Hematopoietic multipotent progenitor cell treated with erythropoietin and hydrocortisone succinate and interleukin-3 and kit ligand, for 17 days (in vitro differentiated cells): ENCODE results near the gene KLHL24.
"Not testable (repeated sequence)": the region's sequence is repeated elsewhere in the genome, so short reads cannot be mapped to it uniquely, and the experiment has no call there.

Source experiments
- DNase-seq: peaks from one replicate; pipeline ENCODE4 v3.0.0-alpha.2; 2015; ENCODE audit warnings: low spot score

The KLHL24 gene

DNA sequence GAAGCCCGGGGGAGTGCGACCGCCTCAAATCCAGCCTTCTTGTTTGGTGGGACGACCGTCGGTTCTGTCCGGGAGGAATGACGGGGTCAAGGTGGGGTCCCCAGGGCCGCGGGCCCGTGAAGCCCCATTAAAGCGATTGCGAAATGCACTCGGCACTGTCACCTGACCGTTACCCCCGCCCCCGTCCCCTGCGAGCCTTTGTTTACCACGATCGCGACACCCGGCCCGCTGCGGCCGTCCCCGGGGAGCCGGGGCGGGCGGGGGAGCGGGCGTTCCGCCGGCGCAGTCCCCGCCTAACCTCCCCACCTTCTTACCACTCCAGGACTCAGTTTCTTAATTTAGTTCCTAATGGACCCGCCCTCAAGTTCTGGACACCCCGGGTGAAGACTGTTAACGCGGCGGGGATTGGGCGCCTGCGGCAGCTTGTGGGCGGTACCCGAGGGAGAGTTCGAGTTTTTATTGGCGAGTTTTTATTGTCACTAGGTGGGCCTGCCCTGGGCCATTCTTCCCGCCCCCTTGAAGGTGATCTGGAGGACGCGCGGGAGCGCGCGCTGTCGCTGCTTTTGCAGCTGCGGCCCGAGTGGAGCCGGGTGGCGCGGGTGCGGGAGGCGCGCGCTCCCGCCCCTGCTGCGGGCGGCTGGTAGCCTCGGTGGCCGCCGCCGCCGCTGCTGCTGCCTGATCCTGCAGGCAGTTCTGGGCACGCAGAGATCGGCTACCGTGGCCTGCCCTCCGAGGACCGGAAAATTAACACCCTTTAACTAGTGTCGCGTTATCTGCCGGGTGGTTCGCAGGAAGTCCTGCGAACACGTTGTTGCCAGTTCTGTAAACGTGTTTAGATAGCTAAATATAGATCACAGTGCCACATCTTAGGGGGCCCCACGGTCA lies 1.0 kb downstream of the KLHL24 start:
- DNase-seq = peak; percentile 91

DNA sequence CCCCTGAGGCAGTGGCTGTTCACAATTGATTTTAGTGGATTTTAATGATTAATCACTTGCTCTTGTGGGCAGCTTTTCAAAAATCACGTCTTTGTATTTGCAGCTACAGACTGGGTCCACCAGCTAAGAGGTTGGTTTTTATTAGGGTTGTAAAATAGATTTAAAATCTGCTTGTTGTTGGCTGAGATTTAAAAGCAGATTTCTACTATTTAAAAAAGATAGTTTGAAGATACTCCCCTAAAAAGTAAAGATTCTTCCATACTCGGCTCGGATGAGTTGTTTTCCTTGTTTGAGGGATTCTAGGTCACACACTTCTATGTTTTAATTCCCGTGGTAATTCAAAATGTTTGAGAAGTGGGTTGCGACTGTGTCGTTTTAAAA lies 1.7 kb downstream of the KLHL24 start:
- DNase-seq = no peak

DNA sequence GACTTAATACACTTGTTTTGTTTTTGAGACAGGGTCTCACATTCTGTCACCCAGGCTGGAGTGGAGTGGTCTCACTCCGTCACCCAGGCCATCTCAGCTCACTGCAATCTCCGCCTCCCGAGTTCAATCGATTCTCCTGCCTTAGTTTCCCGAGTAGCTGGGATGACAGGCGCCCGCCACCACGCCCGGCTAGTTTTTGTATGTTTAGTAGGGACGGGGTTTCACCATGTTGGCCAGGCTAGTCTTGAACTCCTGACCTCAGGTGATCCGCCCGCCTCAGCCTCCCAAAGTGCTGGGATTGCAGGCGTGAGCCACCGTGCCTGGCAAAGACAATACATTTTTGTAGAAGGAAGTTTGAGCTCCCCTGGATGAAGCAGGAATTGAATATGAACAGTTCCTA lies 2.2 kb downstream of the KLHL24 start:
- DNase-seq = not testable (repeated sequence)

DNA sequence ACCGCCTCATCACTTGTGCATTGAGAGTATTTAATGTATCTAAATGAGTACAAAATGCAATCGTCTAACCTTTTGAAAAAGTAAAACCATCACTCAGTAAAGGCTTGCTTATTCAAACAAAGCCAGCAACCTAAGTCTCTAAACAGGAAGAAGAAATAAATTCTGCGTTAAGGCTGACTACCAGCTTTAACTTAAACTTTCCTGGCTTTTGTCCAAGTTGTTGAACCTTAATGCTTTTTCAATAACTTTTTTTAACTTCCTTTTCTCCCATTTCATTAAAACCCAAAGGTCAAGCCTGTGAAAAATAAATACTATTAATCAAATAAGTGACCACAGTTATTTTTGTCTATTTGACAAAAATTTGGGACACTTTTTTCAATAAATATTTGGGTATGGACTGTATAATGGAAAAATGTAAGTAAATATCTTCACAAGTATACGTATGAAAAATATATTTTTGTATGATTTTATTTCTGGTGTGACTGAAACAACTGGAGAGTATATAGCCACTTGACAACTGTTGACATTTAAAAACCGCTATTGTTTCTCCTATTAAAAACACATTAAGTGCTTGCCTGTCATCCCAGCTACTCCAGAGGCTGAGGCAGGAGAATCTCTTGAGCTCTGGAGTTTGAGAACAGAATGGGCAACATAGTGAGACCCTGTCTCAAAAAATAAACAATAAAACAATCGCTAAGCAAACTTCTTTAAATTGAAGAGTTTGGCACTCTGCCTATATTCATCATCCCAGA lies 2.9 kb downstream of the KLHL24 start:
- no peak for DNase-seq

DNA sequence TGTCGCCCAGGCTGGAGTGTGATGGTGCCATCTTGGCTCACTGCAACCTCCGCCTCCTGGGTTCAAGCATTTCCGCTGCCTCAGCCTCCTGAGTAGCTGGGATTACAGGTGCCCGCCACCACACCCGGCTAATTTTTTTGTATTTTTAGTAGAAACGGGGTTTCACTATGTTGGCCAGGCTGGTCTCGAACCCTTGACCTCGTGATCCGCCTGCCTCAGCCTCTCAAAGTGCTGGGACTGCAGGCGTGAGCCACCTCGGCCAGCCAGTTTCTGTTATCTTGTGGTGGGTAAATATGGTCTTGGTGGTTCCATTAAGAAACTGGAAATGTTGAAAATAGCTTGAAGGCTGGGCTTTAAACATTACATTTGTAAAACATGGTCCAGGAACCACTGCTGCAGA lies 5.2 kb downstream of the KLHL24 start:
- DNase-seq = not testable (repeated sequence)

DNA sequence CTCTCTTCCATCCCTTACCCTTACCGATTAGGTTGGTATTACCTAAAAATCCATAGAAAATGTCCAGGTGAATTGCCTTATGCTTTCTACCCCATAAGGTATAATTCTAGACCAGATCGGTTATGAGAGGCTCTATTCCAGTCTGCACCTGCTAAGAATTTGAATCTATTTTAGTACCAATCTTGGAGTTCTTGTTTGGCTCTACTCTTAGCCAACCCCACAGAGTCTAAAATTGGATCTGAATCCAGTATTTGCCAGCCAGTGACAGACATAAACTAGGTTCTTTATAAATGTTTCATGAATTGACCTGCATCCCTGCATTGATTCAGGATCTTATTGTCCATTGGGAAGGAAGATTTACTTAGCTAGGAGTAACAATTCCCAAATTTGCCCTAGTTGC lies 6.5 kb downstream of the KLHL24 start:
- no peak for DNase-seq

DNA sequence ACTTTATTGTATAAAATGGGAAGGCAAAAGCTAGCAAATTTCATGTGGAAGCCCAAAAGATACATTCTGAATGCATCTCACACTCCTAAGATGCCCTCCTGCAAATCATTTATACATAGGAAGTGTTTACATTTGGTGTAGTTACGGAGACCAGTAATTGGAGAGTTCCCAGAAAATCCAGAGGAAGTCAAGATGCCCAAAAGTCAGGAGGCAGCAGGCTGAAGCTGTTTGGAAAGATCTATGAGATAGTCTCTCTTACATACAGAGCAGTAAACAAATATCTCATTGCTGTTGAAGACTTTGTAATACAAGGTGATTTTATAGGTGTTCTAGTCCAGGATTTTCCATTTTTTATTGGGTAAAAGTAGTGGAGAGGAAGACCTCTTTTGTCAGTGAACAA lies 8.8 kb downstream of the KLHL24 start:
- DNase-seq = no peak

DNA sequence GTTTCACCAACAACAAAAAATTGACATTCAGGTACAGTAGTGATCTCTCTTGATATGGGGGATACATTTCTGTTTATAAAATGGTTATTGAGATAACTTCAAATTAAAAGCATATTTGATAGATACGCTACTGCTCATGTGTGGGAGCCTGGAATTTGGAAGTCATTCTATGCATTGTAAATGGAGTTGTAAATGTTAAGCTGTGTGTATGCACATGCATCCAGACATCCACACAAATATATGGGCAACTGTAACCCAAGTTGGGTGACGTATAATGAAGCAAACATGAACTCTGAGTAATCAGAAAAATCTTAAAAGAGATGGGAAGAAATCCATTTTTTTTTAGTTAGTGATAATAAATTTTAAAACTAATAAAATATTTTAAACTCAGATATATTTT lies 9.8 kb downstream of the KLHL24 start:
- DNase-seq = no peak

DNA sequence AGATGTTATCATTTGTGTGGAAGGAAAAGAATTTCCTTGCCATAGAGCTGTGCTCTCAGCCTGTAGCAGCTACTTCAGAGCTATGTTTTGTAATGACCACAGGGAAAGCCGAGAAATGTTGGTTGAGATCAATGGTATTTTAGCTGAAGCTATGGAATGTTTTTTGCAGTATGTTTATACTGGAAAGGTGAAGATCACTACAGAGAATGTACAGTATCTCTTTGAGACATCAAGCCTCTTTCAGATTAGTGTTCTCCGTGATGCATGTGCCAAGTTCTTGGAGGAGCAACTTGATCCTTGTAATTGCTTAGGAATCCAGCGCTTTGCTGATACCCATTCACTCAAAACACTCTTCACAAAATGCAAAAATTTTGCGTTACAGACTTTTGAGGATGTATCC lies 15.1 kb downstream of the KLHL24 start:
- DNase-seq = no peak

DNA sequence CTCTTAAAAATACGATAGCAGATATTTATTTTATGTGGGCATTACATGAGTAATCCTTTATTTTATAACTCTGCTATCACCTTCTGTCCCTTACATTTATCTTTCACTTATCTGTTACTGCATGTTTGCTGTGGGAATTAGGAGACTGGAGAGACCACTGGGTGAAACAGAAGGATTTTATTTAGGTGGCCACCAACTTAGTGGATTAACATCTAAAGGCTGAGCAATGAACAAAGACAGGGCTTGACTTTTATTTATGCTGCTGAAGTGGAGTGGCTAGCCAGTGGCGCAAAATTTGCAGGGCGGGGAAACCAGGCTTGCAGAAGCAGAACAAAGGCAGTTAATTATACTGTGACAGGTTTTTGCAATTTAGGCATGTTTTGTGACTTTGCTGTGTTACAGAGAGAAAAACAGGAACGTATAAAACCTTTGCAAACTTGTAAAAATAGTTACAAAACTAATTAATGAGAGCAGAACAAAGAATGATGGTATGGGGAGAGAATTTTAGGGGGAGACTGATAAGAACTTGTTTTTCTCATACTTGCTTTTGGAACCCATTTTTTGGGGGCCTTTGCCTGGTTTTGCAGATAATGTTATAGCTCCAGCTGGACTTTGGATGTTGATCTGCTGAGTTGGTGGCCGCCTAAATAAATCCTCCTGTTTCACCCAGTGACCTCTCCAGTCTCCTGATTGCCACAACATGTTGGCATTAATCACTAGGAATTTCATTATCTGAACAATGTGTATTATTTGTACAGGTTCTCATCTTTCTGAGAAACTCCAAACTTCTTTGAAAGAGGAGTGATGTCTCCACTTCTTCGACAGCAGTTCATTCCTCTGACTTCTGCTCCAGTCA lies 18.0 kb downstream of the KLHL24 start:
- peak; percentile 51 for DNase-seq

DNA sequence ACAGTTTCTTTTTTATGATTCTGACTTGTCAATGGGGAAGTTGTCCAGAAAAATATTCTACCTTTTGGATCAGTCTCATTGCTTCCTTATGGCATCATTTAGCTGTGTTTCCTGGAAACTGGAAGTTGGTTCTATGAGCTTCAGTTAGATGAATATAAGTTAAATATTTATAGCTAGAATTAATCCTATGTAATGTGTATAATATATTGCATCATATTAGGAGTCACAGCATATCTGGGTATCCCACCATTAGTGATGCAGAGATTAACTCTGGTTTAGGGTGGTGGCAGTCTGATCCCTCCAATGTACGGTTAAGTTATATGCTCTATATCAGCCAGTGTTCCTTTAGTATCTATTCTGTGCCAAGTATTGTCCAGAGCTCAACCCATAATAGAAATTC lies 19.3 kb downstream of the KLHL24 start:
- DNase-seq = no peak

DNA sequence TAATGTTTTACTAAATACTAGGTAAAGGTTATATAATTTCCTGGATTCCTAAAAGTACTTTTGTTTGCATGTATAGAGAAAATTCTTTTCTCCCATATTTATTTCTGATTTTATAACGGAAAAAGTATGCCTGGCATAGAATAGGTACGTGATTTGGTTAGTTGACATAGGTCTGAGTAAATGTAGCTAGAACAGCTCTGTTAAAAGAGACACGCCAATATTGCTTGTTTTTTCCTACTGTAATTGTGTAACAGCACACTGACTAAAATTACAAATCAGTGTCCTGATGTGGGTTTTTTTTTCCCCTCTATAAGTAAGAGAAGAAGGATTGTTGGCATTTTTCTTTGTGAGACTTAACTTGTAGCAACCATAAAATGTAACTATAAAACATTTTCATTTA lies 26.7 kb downstream of the KLHL24 start:
- no peak for DNase-seq

DNA sequence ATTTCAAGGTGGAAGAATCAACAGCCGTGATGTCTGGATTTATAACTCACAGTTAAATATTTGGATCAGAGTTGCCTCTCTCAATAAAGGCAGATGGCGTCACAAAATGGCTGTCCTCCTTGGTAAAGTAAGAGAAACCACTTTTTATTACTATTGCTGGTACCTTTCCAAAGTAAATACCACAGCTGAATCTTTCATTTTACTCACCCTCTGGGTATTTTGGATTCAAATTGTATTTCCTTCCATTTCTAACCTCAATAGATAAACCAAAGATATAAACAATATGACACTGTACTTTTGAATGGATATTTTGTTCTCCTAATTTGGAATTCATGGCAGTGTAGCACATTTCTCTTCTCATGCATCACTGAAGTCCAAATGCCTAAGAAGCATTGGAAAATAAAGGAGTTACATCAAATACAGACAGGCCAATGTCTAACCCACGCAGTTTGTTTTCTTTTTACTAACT lies 29.5 kb downstream of the KLHL24 start:
- DNase-seq = no peak

DNA sequence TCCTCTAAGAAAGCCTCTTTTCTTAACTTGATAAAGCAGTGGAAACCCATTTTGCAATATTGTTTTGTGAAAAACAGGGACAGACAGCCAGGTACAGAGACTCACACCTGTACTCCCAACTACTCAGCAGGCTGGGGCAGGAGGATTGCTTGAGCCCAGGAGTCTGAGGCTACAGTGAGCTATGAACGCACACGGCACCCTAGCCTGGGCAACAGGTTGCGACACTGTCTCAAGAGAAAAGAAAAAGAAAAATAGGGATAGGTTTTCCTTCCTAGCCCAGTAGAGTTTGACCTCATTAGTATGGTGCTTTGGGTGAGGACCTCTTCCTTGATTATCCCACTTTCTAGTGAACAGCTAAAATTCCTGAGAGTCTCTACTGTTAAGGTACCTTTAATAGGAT lies 44.6 kb downstream of the KLHL24 start:
- DNase-seq = no peak

DNA sequence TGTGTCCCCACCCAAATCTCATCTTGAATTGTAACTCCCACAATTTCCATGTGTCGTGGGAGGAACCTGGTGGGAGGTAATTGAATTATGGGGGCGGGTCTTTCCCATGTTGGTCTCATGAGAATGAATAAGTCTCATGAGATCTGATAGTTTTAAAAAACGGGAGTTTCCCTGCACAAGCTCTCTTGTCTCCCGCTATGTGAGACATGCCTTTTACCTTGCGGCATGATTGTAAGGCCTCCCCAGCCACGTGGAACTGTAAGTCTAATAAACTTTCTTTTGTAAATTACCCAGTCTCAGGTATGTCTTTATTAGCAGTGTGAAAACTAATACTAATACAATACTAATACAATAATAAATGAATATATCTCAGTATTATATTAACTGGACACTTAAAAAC lies 52.3 kb downstream of the KLHL24 start:
- DNase-seq = peak; percentile 3

DNA sequence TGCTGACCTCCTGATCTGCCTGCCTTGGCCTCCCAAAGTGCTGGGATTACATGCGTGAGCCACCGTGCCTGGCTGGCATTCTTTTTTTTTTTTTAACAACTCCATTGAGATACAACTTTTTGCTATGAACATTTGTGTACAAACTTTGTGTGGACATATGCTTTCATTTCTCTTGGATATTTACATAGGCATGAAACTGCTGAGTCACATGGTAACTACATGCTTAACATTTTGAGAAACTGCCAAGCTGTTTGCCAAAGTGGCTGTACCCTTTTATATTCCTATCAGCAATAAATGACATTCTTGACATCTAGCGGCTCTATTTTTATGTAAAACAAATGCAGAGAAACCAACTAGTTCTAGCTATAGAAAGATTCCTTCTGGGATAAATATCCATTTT lies 53.5 kb downstream of the KLHL24 start:
- DNase-seq = peak; percentile 57

DNA sequence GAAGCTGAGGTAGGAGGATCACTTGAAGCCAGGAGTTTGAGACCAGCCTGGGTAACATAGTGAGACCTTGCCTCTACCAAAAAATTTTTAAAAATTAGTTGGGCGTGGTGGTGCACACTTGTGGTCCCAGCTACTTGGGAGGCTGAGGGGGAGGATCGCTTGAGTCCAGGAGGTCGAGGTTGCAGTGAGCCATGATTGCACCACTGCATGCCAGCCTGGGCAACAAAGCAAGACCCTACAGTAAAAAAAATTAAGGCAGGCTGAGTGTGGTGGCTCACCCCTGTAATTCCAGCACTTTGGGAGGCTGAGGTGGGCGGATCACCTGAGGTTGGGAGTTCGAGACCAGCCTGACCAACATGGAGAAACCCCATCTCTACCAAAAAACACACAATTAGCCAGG lies 54.2 kb downstream of the KLHL24 start:
- not testable (repeated sequence) for DNase-seq

DNA sequence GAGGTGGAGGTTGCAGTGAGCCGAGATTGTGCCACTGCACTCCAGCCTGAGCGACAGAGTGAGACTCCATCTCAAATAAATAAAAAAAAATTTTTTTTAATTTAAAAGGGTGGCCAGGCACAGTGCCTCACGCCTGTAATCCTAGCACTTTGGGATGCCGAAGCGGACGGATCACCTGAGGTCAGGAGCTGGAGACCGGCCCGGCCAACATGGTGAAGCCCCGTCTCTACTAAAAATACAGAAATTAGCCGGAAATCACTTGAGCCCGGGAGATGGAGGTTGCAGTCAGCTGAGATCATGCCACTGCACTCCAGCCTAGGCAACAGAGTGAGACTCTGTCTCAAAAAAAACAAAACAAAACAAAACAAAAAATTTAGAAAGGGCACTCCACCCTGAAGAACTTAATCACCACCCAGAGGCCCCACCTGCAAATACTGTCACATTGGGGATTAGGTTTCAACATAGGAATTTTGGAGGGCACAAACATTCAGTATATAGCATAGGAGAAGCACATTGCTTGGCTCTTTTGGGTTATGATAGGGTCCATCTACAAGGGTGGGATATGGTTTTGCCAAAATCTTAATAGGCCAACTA lies 55.1 kb downstream of the KLHL24 start:
- DNase-seq = no peak

DNA sequence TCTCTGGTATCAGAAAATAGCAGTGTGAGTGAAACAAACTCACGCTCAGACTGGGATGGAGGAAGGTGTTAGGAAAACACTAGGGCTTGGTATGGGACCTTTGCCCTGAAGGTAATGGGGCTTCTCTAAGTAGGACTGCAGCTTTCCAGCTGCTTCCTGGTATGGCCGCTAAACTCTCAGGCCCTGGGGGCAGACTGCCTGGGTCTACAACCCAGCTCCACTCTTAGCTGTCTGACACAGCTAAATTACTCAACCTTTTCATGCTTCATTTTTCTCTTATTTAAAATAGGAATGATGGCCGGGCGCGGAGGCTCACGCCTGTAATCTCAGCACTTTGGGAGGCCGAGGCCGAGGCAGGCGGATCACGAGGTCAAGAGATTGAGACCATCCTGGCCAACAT lies 57.0 kb downstream of the KLHL24 start:
- DNase-seq = no peak

DNA sequence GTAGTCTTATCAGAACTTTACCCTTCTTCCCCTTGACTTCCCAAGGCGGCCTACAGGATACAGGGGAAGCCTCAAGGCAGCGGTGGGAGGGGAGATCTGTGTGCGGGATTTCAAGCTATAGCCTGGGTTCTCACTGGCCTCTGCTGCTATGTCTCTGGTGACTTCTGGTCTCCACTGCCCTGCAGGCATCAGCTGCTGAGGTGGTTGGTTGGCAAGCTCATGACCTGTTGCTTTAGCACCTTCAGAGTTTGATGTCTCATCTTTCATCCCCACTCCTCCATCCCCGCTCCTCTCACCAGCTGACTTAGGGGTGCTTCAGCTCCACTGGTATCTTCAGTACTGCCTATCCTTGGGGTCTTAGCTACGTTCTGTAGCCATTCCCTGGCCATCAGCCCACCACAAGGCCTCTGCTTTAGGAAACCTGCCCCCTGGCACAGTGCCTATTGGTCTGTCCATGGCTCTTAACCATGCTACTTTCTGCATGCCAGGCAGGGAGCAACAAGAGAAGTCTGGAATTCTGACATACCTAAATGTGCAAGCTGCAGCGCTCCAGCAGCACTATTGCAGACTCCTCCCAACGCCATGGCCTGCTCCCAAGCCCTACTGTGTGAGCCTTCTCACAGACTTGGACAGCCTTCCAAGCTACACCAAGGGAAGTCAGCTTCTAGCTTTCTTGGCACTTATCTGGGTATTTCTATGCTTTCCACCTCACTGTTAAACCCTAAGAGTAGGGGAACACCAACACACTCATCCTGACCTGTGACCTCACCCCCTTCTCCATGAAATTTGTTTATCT lies 60.3 kb downstream of the KLHL24 start:
- DNase-seq = peak; percentile 3

DNA sequence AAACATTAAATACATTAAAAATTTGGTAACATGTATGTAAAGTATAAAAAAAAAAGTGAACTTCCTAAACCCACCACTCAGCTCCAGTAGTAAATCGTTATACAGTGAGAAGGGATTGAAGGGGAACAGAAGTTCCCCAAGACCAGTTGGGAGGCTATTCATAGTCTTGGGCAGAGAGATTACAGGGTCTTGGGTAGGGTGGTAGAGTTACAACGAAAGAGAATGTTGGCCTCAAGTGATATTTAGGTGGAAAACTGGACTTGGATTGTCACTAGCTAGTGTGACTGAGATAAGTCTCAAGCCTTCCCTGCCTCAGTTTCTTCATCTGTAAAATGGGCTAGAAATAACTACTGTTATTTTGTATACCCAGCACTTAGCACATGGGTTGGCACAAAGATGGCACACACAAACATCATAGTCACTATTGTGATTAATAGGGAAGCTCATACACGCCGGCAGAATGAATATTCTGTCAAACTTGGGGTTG lies 61.7 kb downstream of the KLHL24 start:
- DNase-seq = no peak
